OCI-LY7 (cell line): ENCODE results near the gene PKHD1.

ENCODE experiments used
- EZH2phosphoT487 ChIP-seq: fragments of 200-600 bp; sonication (generic); IDR thresholded peaks from 2 replicates; pipeline ENCODE4 v1.6.1; 2018; ENCODE audit warnings: low read depth, borderline replicate concordance, mild to moderate bottlenecking, mixed run types, antibody characterized with exemption, low read length, moderate library complexity, mixed read lengths
- TF ChIP-seq, protein P1 (sequence below): fragments of 200-600 bp; sonication (generic); conservative IDR thresholded peaks from 2 replicates; pipeline ENCODE4 v1.5.1; 2014; ENCODE audit warnings: mild to moderate bottlenecking, antibody characterized with exemption, low read length, moderate library complexity, mixed read lengths

DNA sequence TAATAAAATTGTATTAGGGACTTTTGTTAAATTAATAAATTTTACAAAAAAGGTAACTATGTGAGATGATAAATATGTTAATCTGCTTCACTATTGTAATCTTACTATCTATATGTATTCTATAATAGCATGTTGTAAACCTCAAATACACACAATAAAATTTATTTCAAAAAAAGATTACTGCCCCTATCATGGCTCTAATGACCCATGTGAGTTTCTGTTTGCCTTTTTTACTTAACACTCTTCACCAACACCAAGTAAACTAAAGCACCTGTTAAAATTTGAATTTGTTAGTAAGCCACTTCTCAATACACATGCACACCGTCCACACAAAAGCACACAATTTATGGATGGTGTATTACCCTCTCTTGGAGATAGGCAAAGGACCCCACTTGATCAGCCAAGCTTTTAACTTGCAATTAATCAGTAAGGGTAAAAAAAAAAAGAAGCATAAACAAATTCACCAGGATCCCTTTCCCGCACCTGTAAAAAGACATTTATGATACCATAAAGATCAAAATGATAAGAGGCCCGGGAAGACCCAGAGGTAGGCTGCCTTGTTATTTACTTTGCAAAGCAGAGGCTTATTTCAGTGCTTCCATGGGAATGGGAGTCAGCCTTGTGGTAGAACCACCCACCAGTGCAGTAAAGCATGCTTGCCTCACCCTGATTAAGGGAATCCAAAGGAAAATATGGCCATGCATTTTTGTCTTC lies 28.6 kb upstream of the PKHD1 start:
- TF ChIP-seq, protein P1, sequence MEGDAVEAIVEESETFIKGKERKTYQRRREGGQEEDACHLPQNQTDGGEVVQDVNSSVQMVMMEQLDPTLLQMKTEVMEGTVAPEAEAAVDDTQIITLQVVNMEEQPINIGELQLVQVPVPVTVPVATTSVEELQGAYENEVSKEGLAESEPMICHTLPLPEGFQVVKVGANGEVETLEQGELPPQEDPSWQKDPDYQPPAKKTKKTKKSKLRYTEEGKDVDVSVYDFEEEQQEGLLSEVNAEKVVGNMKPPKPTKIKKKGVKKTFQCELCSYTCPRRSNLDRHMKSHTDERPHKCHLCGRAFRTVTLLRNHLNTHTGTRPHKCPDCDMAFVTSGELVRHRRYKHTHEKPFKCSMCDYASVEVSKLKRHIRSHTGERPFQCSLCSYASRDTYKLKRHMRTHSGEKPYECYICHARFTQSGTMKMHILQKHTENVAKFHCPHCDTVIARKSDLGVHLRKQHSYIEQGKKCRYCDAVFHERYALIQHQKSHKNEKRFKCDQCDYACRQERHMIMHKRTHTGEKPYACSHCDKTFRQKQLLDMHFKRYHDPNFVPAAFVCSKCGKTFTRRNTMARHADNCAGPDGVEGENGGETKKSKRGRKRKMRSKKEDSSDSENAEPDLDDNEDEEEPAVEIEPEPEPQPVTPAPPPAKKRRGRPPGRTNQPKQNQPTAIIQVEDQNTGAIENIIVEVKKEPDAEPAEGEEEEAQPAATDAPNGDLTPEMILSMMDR: no peak
- TF ChIP-seq EZH2phosphoT487: no peak
